ENCODE data around the gene PHC2.

The PHC2 gene

GRCh38 chr1:33377013-33377412 lies 53.9 kb downstream of the PHC2 start:
- DNase-seq (ENCODE audit: low read depth, low spot score), result peak; percentile 56
- no peak overlapping the region for H3K4me3 ChIP-seq (ENCODE audit: low read length)

GRCh38 chr1:33375316-33375715 lies 55.6 kb downstream of the PHC2 start:
- DNase-seq (ENCODE audit: low read depth, low spot score), result no peak
- no peak overlapping the region for H3K4me3 ChIP-seq (ENCODE audit: low read length)

- H3K4me3 ChIP-seq (ENCODE audit: low read length), result no peak overlapping the region
- no peak for DNase-seq (ENCODE audit: low read depth, low spot score)
Measured at GRCh38 chr1:33374336-33375105, 56.4 kb downstream of the PHC2 start.

GRCh38 chr1:33373606-33374005 lies 57.3 kb downstream of the PHC2 start:
- no peak for DNase-seq (ENCODE audit: low read depth, low spot score)
- H3K4me3 ChIP-seq (ENCODE audit: low read length), result no peak overlapping the region

- H3K4me3 ChIP-seq (ENCODE audit: low read length), result no peak overlapping the region
- DNase-seq (ENCODE audit: low read depth, low spot score), result no peak
Measured at GRCh38 chr1:33372677-33373076, 58.2 kb downstream of the PHC2 start.

GRCh38 chr1:33372162-33372561 lies 58.7 kb downstream of the PHC2 start:
- H3K4me3 ChIP-seq (ENCODE audit: low read length), result no peak overlapping the region

GRCh38 chr1:33371334-33371733 lies 59.6 kb downstream of the PHC2 start:
- DNase-seq (ENCODE audit: low read depth, low spot score), result no peak
- no peak overlapping the region for H3K4me3 ChIP-seq (ENCODE audit: low read length)

More at GRCh38 chr1:33372162-33372561, 58.7 kb downstream of the PHC2 start:
- DNase-seq (ENCODE audit: low read depth, low spot score), result no peak

GRCh38 chr1:33370827-33371226 lies 60.1 kb downstream of the PHC2 start:
- no peak overlapping the region for H3K4me3 ChIP-seq (ENCODE audit: low read length)
- DNase-seq (ENCODE audit: low read depth, low spot score), result no peak

- H3K4me3 ChIP-seq (ENCODE audit: low read length), result no peak overlapping the region
- no peak for DNase-seq (ENCODE audit: low read depth, low spot score)
Measured at GRCh38 chr1:33370301-33370700, 60.6 kb downstream of the PHC2 start.

GRCh38 chr1:33369764-33370163 lies 61.1 kb downstream of the PHC2 start:
- no peak for DNase-seq (ENCODE audit: low read depth, low spot score)
- no peak overlapping the region for H3K4me3 ChIP-seq (ENCODE audit: low read length)

GRCh38 chr1:33369081-33369480 lies 61.8 kb downstream of the PHC2 start:
- H3K4me3 ChIP-seq (ENCODE audit: low read length), result no peak overlapping the region
- DNase-seq (ENCODE audit: low read depth, low spot score), result no peak

- H3K4me3 ChIP-seq (ENCODE audit: low read length), result no peak overlapping the region
- no peak for DNase-seq (ENCODE audit: low read depth, low spot score)
Measured at GRCh38 chr1:33368431-33368830, 62.5 kb downstream of the PHC2 start.

- H3K4me3 ChIP-seq (ENCODE audit: low read length), result no peak overlapping the region
- peak; percentile 49 for DNase-seq (ENCODE audit: low read depth, low spot score)
Measured at GRCh38 chr1:33367485-33368405, 63.1 kb downstream of the PHC2 start.

GRCh38 chr1:33366762-33367484 lies 64.0 kb downstream of the PHC2 start:
- DNase-seq (ENCODE audit: low read depth, low spot score), result no peak
- no peak overlapping the region for H3K4me3 ChIP-seq (ENCODE audit: low read length)

GRCh38 chr1:33365560-33365997 lies 65.3 kb downstream of the PHC2 start:
- no peak overlapping the region for H3K4me3 ChIP-seq (ENCODE audit: low read length)
- DNase-seq (ENCODE audit: low read depth, low spot score), result no peak

GRCh38 chr1:33364565-33364918 lies 66.4 kb downstream of the PHC2 start:
- DNase-seq (ENCODE audit: low read depth, low spot score), result no peak
- H3K4me3 ChIP-seq (ENCODE audit: low read length), result no peak overlapping the region

GRCh38 chr1:33363470-33363861 lies 67.4 kb downstream of the PHC2 start:
- no peak overlapping the region for H3K4me3 ChIP-seq (ENCODE audit: low read length)
- DNase-seq (ENCODE audit: low read depth, low spot score), result no peak

- no peak overlapping the region for H3K4me3 ChIP-seq (ENCODE audit: low read length)
Measured at GRCh38 chr1:33363021-33363420, 67.9 kb downstream of the PHC2 start.

GRCh38 chr1:33361532-33362235 lies 69.2 kb downstream of the PHC2 start:
- H3K4me3 ChIP-seq (ENCODE audit: low read length), result no peak overlapping the region
- no peak for DNase-seq (ENCODE audit: low read depth, low spot score)

More at GRCh38 chr1:33363021-33363420, 67.9 kb downstream of the PHC2 start:
- no peak for DNase-seq (ENCODE audit: low read depth, low spot score)

Measured in Jurkat, Clone E6-1 (cell line).